ENCODE measurements around the gene CSRNP3.

GRCh38 chr2:165573534-165574461 is 104.3 kb downstream of the CSRNP3 start:
- no peak for TF ChIP-seq CTCF (IDR thresholded peaks at IDR 0.05)
- TF ChIP-seq POLR2AphosphoS5 (IDR thresholded peaks at IDR 0.05), result no peak
- no peak for TF ChIP-seq POLR2A (IDR thresholded peaks at IDR 0.05)
- no peak for TF ChIP-seq EP300 (IDR thresholded peaks at IDR 0.05)

Data from stomach (tissue), 4 donors.